Dermis microvascular lymphatic vessel endothelial cell (primary cell): ENCODE measurements around the gene AP1G2. TPM values are rescaled to one million over a fixed set of nuclear protein-coding genes. Genes with fewer than 3 reads are reported as not detected.
"Not testable (repeated sequence)": the region's sequence is repeated elsewhere in the genome, so short reads cannot be mapped to it uniquely, and the experiment has no call there.

Experiments used
- DNase-seq, 2 donors: peaks; one replicate each; pipeline versions ENCODE4 v3.0.0 to v3.0.0-alpha.2; 2010; ENCODE audit warnings: low read depth in 2 of 2
- total RNA-seq: library from RNA; depleted of rRNA; stranded (reverse); fragments of >200 nt; gene quantifications from 2 replicates; pipeline ENCODE4 v1.2.1, GENCODE V29; 2014

Gene AP1G2
- total RNA-seq, 1 donor from 2014 or later, result 20.4 TPM

GRCh38 chr14:23539248-23540140, 28.1 kb downstream of the AP1G2 start:
- DNase-seq, result peak; percentile 16 to 43

- DNase-seq, result no peak
Observed at GRCh38 chr14:23538785-23539184, 28.8 kb downstream of the AP1G2 start.

GRCh38 chr14:23538050-23538718, 29.4 kb downstream of the AP1G2 start:
- no peak for DNase-seq

GRCh38 chr14:23537351-23538049, 30.1 kb downstream of the AP1G2 start:
- peak in 1 of 2 donors; percentile 21 for DNase-seq

- not testable (repeated sequence) for DNase-seq
Observed at GRCh38 chr14:23536906-23537305, 30.7 kb downstream of the AP1G2 start.

- no peak for DNase-seq
Observed at GRCh38 chr14:23536494-23536893, 31.1 kb downstream of the AP1G2 start.

GRCh38 chr14:23535943-23536342, 31.6 kb downstream of the AP1G2 start:
- DNase-seq, result no peak

- DNase-seq, result no peak
Observed at GRCh38 chr14:23533652-23534435, 33.7 kb downstream of the AP1G2 start.

GRCh38 chr14:23532658-23533057, 34.9 kb downstream of the AP1G2 start:
- no peak for DNase-seq

- no peak for DNase-seq
Observed at GRCh38 chr14:23531391-23531790, 36.2 kb downstream of the AP1G2 start.

GRCh38 chr14:23530375-23531055, 37.1 kb downstream of the AP1G2 start:
- DNase-seq, result no peak

- no peak for DNase-seq
Observed at GRCh38 chr14:23529016-23529415, 38.6 kb downstream of the AP1G2 start.

GRCh38 chr14:23528555-23528954, 39.0 kb downstream of the AP1G2 start:
- DNase-seq, result no peak

- no peak for DNase-seq
Observed at GRCh38 chr14:23525611-23526010, 42.0 kb downstream of the AP1G2 start.

GRCh38 chr14:23524954-23525353, 42.6 kb downstream of the AP1G2 start:
- DNase-seq, result no peak

GRCh38 chr14:23523229-23524016, 44.2 kb downstream of the AP1G2 start:
- DNase-seq, result no peak

GRCh38 chr14:23522643-23523198, 44.9 kb downstream of the AP1G2 start:
- no peak for DNase-seq

GRCh38 chr14:23521785-23522640, 45.6 kb downstream of the AP1G2 start:
- no peak for DNase-seq
